IMR-90 (cell line): ENCODE data around the gene IRAK1. TPM values are rescaled to one million over a fixed set of nuclear protein-coding genes. Genes with fewer than 3 reads are reported as not detected.

Experiments used
- ATAC-seq: fragments of 200-7000 bp; cut with Tn5 transposase; 2 replicates; pipeline ENCODE4 v1.9.1; 2020; ENCODE audit warnings: low read depth, mild to moderate bottlenecking, moderate library complexity
- BruUV-seq: library from RNA; stranded (reverse); fragments of 400-500 nt; replicated peaks from 2 replicates; lab custom pipeline; 2021; lab: Mats Ljungman, UMichigan
- CTCF ChIA-PET: fragments of 300-600 bp; formaldehyde crosslinking; extraction: SDS; loops from one replicate; lab custom pipeline; 2021; ENCODE audit warnings: antibody characterized with exemption; lab: Yijun Ruan, JAX
- POLR2A ChIA-PET: fragments of 300-600 bp; sonication (Branson Sonifier 250); formaldehyde crosslinking; loops from one replicate; lab custom pipeline; 2022; ENCODE audit warnings: antibody characterized with exemption; ENCODE audit not compliant: unreplicated experiment; lab: Charles Lee
- DNase-seq: peaks from one replicate; pipeline ENCODE4 v3.0.0; 2013
- H2AFZ ChIP-seq: replicated peaks from 2 replicates; pipeline ENCODE3; 2013; ENCODE audit warnings: low read length, mild to moderate bottlenecking; ENCODE audit not compliant: poor library complexity
- H2AK5ac ChIP-seq: 2 replicates; pipeline ENCODE4 v1.6.1; 2013; ENCODE audit warnings: low read depth, low read length, inconsistent platforms
- H2AK9ac ChIP-seq: replicated peaks from 2 replicates; pipeline ENCODE3; 2013; ENCODE audit warnings: mild to moderate bottlenecking, low read depth, low read length, moderate library complexity; ENCODE audit not compliant: poor library complexity
- H2BK120ac ChIP-seq: 2 replicates; pipeline ENCODE4 v1.6.1; 2013; ENCODE audit warnings: low read depth, low read length, inconsistent platforms
- H2BK15ac ChIP-seq: 3 replicates; pipeline ENCODE4 v1.6.1; 2013; ENCODE audit warnings: low read depth, low read length, inconsistent platforms
- H2BK20ac ChIP-seq: 2 replicates; pipeline ENCODE4 v1.6.1; 2013; ENCODE audit warnings: low read depth, mild to moderate bottlenecking, inconsistent platforms, low read length, moderate library complexity
- H2BK5ac ChIP-seq: 2 replicates; pipeline ENCODE4 v1.6.1; 2013; ENCODE audit warnings: mild to moderate bottlenecking, low read depth, low read length, inconsistent platforms; ENCODE audit not compliant: poor library complexity, severe bottlenecking
- H3K14ac ChIP-seq: replicated peaks from 2 replicates; pipeline ENCODE4 v1.6.1; 2013; ENCODE audit warnings: low read depth, low read length, inconsistent platforms
- H3K18ac ChIP-seq: 2 replicates; pipeline ENCODE4 v1.6.1; 2013; ENCODE audit warnings: low read depth, low read length, control low read depth
- H3K23ac ChIP-seq: 2 replicates; pipeline ENCODE4 v1.6.1; 2013; ENCODE audit warnings: low read depth, low read length, inconsistent platforms
- H3K27ac ChIP-seq: 2 replicates; pipeline ENCODE4 v1.5.1; 2013; ENCODE audit warnings: mild to moderate bottlenecking, control low read depth, low read length; ENCODE audit not compliant: insufficient read depth
- H3K27me3 ChIP-seq: 2 replicates; pipeline ENCODE4 v1.6.1; 2013; ENCODE audit warnings: low read length; ENCODE audit not compliant: control insufficient read depth, insufficient read depth
- H3K36me3 ChIP-seq: 2 replicates; pipeline ENCODE4 v1.6.1; 2013; ENCODE audit warnings: low read length, mixed read lengths; ENCODE audit not compliant: control insufficient read depth, insufficient read depth
- H3K4ac ChIP-seq: 2 replicates; pipeline ENCODE4 v1.6.1; 2013; ENCODE audit warnings: low read depth, low read length, inconsistent platforms
- H3K4me1 ChIP-seq: 2 replicates; pipeline ENCODE4 v1.6.1; 2013; ENCODE audit warnings: low read length, mixed read lengths; ENCODE audit not compliant: control insufficient read depth, insufficient read depth
- H3K4me2 ChIP-seq: 2 replicates; pipeline ENCODE4 v1.6.1; 2013; ENCODE audit warnings: low read depth, mild to moderate bottlenecking, control low read depth, low read length, moderate library complexity
- H3K4me3 ChIP-seq: 2 replicates; pipeline ENCODE4 v1.5.1; 2013; ENCODE audit warnings: low read depth, mild to moderate bottlenecking, control low read depth, low read length, moderate library complexity; ENCODE audit not compliant: insufficient read depth
- H3K56ac ChIP-seq: 2 replicates; pipeline ENCODE4 v1.6.1; 2013; ENCODE audit warnings: low read length, inconsistent platforms; ENCODE audit not compliant: insufficient read depth; ENCODE audit errors: extremely low read depth
- H3K79me1 ChIP-seq, 2 experiments: 2 replicates each; pipeline ENCODE4 v1.6.1; 2013; ENCODE audit warnings: low read length in 2 of 2, inconsistent platforms in 1 of 2, low read depth in 1 of 2
- H3K9ac ChIP-seq: 2 replicates; pipeline ENCODE4 v1.6.1; 2013; ENCODE audit warnings: low read depth, low read length, control low read depth
- H3K9me1 ChIP-seq: 2 replicates; pipeline ENCODE4 v1.6.1; 2013; ENCODE audit warnings: low read length, inconsistent platforms; ENCODE audit not compliant: insufficient read depth
- H3K9me3 ChIP-seq: 2 replicates; pipeline ENCODE4 v1.6.1; 2013; ENCODE audit warnings: low read length; ENCODE audit not compliant: control insufficient read depth, insufficient read depth
- H4K20me1 ChIP-seq: 2 replicates; pipeline ENCODE4 v1.6.1; 2013; ENCODE audit warnings: low read length, inconsistent platforms; ENCODE audit not compliant: insufficient read depth
- H4K5ac ChIP-seq: 2 replicates; pipeline ENCODE4 v1.6.1; 2013; ENCODE audit warnings: mild to moderate bottlenecking, low read depth, low read length, control low read depth
- H4K8ac ChIP-seq, 2 experiments: 2 replicates each; pipeline ENCODE4 v1.6.1; 2013; ENCODE audit warnings: low read depth in 2 of 2, low read length in 2 of 2, control low read depth in 1 of 2, inconsistent platforms in 1 of 2
- H4K91ac ChIP-seq: 2 replicates; pipeline ENCODE4 v1.6.1; 2013; ENCODE audit warnings: low read depth, low read length, inconsistent platforms; ENCODE audit not compliant: insufficient read depth
- BHLHE40 ChIP-seq: fragments of 150-350 bp; IDR thresholded peaks from 2 replicates; pipeline ENCODE4 v1.6.1; 2016; ENCODE audit warnings: mild to moderate bottlenecking, low read depth, low read length
- CEBPB ChIP-seq: IDR thresholded peaks from 2 replicates; pipeline ENCODE4 v1.6.1; 2012; ENCODE audit warnings: low read depth, low read length, improper control_type of control experiment
- CHD1 ChIP-seq: IDR thresholded peaks from 2 replicates; pipeline ENCODE4 v1.6.1; 2012; ENCODE audit warnings: low read depth, low read length, improper control_type of control experiment
- CTCF ChIP-seq: conservative IDR thresholded peaks from 2 replicates; pipeline ENCODE4 v1.5.1; 2012; ENCODE audit warnings: mild to moderate bottlenecking, low read depth, low read length, improper control_type of control experiment
- FOS ChIP-seq: fragments of 150-350 bp; IDR thresholded peaks from 2 replicates; pipeline ENCODE4 v1.6.1; 2016; ENCODE audit warnings: low read depth, low read length
- MAFK ChIP-seq: IDR thresholded peaks from 2 replicates; pipeline ENCODE4 v1.6.1; 2012; ENCODE audit warnings: low read depth, low read length, improper control_type of control experiment
- MAZ ChIP-seq: IDR thresholded peaks from 2 replicates; pipeline ENCODE4 v1.6.1; 2012; ENCODE audit warnings: low read depth, mild to moderate bottlenecking, low read length, improper control_type of control experiment, moderate library complexity, borderline replicate concordance
- MXI1 ChIP-seq: IDR thresholded peaks from 2 replicates; pipeline ENCODE4 v1.6.1; 2012; ENCODE audit warnings: low read depth, mild to moderate bottlenecking, low read length, moderate library complexity, borderline replicate concordance
- NFE2L2 ChIP-seq: fragments of 150-350 bp; IDR thresholded peaks from 2 replicates; pipeline ENCODE4 v1.6.1; 2016; ENCODE audit warnings: low read depth, mild to moderate bottlenecking, low read length
- POLR2A ChIP-seq: IDR thresholded peaks from 2 replicates; pipeline ENCODE4 v1.6.1; 2012; ENCODE audit warnings: mild to moderate bottlenecking, low read depth, low read length
- RAD21 ChIP-seq: IDR thresholded peaks from 2 replicates; pipeline ENCODE4 v1.6.1; 2012; ENCODE audit warnings: low read length, improper control_type of control experiment
- RFX5 ChIP-seq: IDR thresholded peaks from 2 replicates; pipeline ENCODE4 v1.8.0; 2012; ENCODE audit warnings: low read depth, mild to moderate bottlenecking, low read length, moderate library complexity
- SMC3 ChIP-seq: fragments of 150-350 bp; IDR thresholded peaks from 2 replicates; pipeline ENCODE4 v1.6.1; 2016; ENCODE audit warnings: low read depth, mild to moderate bottlenecking, antibody characterized with exemption, low read length, moderate library complexity
- USF2 ChIP-seq: fragments of 150-350 bp; IDR thresholded peaks from 2 replicates; pipeline ENCODE4 v1.6.1; 2017; ENCODE audit warnings: mild to moderate bottlenecking, antibody characterized with exemption, low read length, low read depth
- WGBS, 2 experiments: methylation state at CpG; one replicate each; pipeline versions ENCODE4 v1.1.5 to v1.1.7; 2013; ENCODE audit warnings: missing lambda C conversion rate in 2 of 2; ENCODE audit not compliant: insufficient read length in 1 of 2; ENCODE audit errors: extremely low coverage in 2 of 2; 5-methylcytosine and 5-hydroxymethylcytosine counted together
- dilution Hi-C: fragments of 300-500 bp; cut with HindIII; formaldehyde crosslinking; loops from one replicate; pipeline ENCODE4 v1.14.3; 2018; ENCODE audit warnings: low sequenced_read_pairs; ENCODE audit not compliant: unreplicated experiment
- in situ Hi-C: fragments of 300-500 bp; cut with MboI; formaldehyde crosslinking; loops from 3 replicates; pipeline ENCODE4 v1.14.3; 2019; ENCODE audit warnings: low sequenced_read_pairs, inconsistent platforms, mixed read lengths
- intact Hi-C: fragments of 100-400 bp; cut with micrococcal nuclease; formaldehyde crosslinking; loops from 2 replicates; pipeline ENCODE4 v1.10.0; 2022
- polyA plus RNA-seq, 3 experiments: library from polyadenylated mRNA; depleted of rRNA; stranded (reverse); fragments of >200 nt; gene quantifications; 2 replicates each; pipeline ENCODE4 v1.2.3, GENCODE V29; 2012; ENCODE audit warnings: low replicate concordance in 1 of 3
- total RNA-seq: library from RNA; depleted of rRNA; stranded (reverse); fragments of >200 nt; gene quantifications from 2 replicates; pipeline ENCODE4 v1.2.3, GENCODE V29; 2012
- TF ChIP-seq, protein P1 (sequence below): fragments of 150-350 bp; IDR thresholded peaks from 2 replicates; pipeline ENCODE4 v1.6.1; 2016; ENCODE audit warnings: low read depth, mild to moderate bottlenecking, low read length, moderate library complexity, borderline replicate concordance

The IRAK1 gene
- total and polyA plus RNA-seq, 2 of the 4 experiments (the other 2 are of a cell fraction): 33.3 to 50.2 TPM

GRCh38 chrX:154017766-154018517 is 1.8 kb downstream of the IRAK1 start:
- Histone ChIP-seq H3K27ac (no peak overlapping the region), H2AK5ac (0 out of 2 replicates have a peak overlapping the region, but pooled peaks have one; percentile 33), H3K9me1 (no peaks in the 10 kb centered on the region), H2AK9ac (peak overlapping the region; percentile 97), H4K8ac (no peak overlapping the region), H3K23ac (peak overlapping the region; percentile 71; the same call in 1 of the 2 replicates), H3K9me3 (no peaks in the 10 kb centered on the region), H3K18ac (no peak overlapping the region), H3K4me1 (peaks cover 20% of the 10 kb centered on the region), H4K5ac (no peak overlapping the region), H3K14ac (no peak overlapping the region), H2BK5ac (no peak overlapping the region), H4K91ac (no peak overlapping the region), H3K27me3 (no peaks in the 10 kb centered on the region), H3K36me3 (peaks cover 20% of the 10 kb centered on the region), H3K79me1 (peaks cover 0 to 20% of the 10 kb centered on the region in 2 experiments; a peak in 2 of 4 replicates), H4K20me1 (no peaks in the 10 kb centered on the region), H3K9ac (no peak overlapping the region), H3K56ac (no peak overlapping the region), H3K4me3 (no peak overlapping the region), H3K4me2 (peak overlapping the region; percentile 19; the same call in 1 of the 2 replicates), H2BK20ac (no peak overlapping the region), H2BK15ac (no peak overlapping the region), H2AFZ (no peak overlapping the region), H2BK120ac (no peak overlapping the region), H3K4ac (no peak overlapping the region)
- dilution Hi-C loops (no loop called here), intact Hi-C loops (no loop called here), in situ Hi-C loops (no loop called here)
- POLR2A ChIA-PET: interaction anchor here (0.7 kb wide), 1 partner anchor 47 kb away, joined by 6 read pairs; no protein-coding TSS in a partner anchor
- no peak for DNase-seq
- ATAC-seq: no peak
- WGBS, 2 experiments: 86% methylated on average over 12 of the region's 26 CpGs; no CpG with 5 or more reads in 1 of the 2 experiments
- no TSS peak for BruUV-seq
- CTCF ChIA-PET: interaction anchor here (0.7 kb wide), 1 partner anchor 102 kb away, joined by 5 read pairs; no protein-coding TSS in a partner anchor
- TF ChIP-seq CHD1 (no peak), CTCF (no peak), NFE2L2 (no peak), USF2 (no peak), MAFK (no peak), SMC3 (no peak), RFX5 (no peak), FOS (no peak), MAZ (no peak), MXI1 (no peak), POLR2A (no peak), CEBPB (no peak), BHLHE40 (no peak), RAD21 (no peak)
- TF ChIP-seq, protein P1, sequence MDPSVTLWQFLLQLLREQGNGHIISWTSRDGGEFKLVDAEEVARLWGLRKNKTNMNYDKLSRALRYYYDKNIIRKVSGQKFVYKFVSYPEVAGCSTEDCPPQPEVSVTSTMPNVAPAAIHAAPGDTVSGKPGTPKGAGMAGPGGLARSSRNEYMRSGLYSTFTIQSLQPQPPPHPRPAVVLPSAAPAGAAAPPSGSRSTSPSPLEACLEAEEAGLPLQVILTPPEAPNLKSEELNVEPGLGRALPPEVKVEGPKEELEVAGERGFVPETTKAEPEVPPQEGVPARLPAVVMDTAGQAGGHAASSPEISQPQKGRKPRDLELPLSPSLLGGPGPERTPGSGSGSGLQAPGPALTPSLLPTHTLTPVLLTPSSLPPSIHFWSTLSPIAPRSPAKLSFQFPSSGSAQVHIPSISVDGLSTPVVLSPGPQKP: no peak
